HepG2 (cell line): ENCODE data around the gene RTP5. TPM values are rescaled to one million over a fixed set of nuclear protein-coding genes. Genes with fewer than 3 reads are reported as not detected.

Source experiments
- ATAC-seq: fragments of 200-7000 bp; cut with Tn5 transposase; 3 replicates; pipeline ENCODE4 v1.9.1; 2020; ENCODE audit warnings: mild to moderate bottlenecking, moderate library complexity
- BruUV-seq: library from RNA; stranded (reverse); fragments of 400-500 nt; replicated peaks from 2 replicates; lab custom pipeline; 2021; lab: Mats Ljungman, UMichigan
- CTCF ChIA-PET: fragments of 300-600 bp; formaldehyde crosslinking; extraction: SDS; loops from one replicate; lab custom pipeline; 2021; ENCODE audit warnings: low total read pairs, inconsistent platforms, low intra/inter-chr PET ratio; lab: Yijun Ruan, JAX
- POLR2A ChIA-PET: fragments of 350-600 bp; sonication (Branson Sonifier 250); formaldehyde crosslinking; loops from one replicate; lab custom pipeline; 2020; ENCODE audit warnings: antibody characterized with exemption, inconsistent platforms; lab: Yijun Ruan, JAX
- DNase-seq: peaks from one replicate; pipeline ENCODE4 v3.0.0-alpha.2; 2015; ENCODE audit warnings: low spot score
- FAIRE-seq: peaks from 3 replicates; lab custom pipeline; 2011; peaks lifted over from hg19 to GRCh38; lab: Jason Lieb, UNC
- H2AFZ ChIP-seq: one replicate; pipeline ENCODE4 v1.6.1; 2011; ENCODE audit warnings: low read length, inconsistent platforms
- H3K27ac ChIP-seq: fragments of 300-600 bp; 3 replicates; pipeline ENCODE4 v1.8.0; 2011; ENCODE audit warnings: mixed run types, mild to moderate bottlenecking, mixed read lengths, low read length, inconsistent platforms; ENCODE audit not compliant: insufficient read depth; ENCODE audit errors: extremely low read length
- H3K27me3 ChIP-seq, 2 experiments: fragments of 200-600 bp in 1 of 2; 2 replicates in 1 of 2; 3 replicates in 1 of 2; pipeline versions ENCODE4 v1.6.0 to v1.8.0; 2011; ENCODE audit warnings: low read length in 2 of 2, mild to moderate bottlenecking in 2 of 2, moderate library complexity in 2 of 2, inconsistent platforms in 1 of 2; ENCODE audit not compliant: insufficient read depth in 2 of 2, control insufficient read depth in 1 of 2
- H3K36me3 ChIP-seq, 2 experiments: fragments of 200-600 bp in 1 of 2; replicated peaks in 1 of 2; 2 replicates in 1 of 2; 3 replicates in 1 of 2; pipeline versions ENCODE4 v1.5.1 to v1.8.0; 2011; ENCODE audit warnings: low read length in 2 of 2, inconsistent platforms in 1 of 2; ENCODE audit not compliant: insufficient read depth in 2 of 2, control insufficient read depth in 1 of 2
- H3K4me1 ChIP-seq: 2 replicates; pipeline ENCODE4 v1.5.1; 2012; ENCODE audit warnings: low read length, inconsistent platforms; ENCODE audit not compliant: insufficient read depth
- H3K4me2 ChIP-seq: 2 replicates; pipeline ENCODE4 v1.6.0; 2011; ENCODE audit warnings: low read depth, low read length, inconsistent platforms
- H3K4me3 ChIP-seq, 3 experiments: fragments of 200-600 bp in 1 of 3; sonication (generic), shearing (Covaris generic) in 1 of 3; replicated peaks in 1 of 3; 2 replicates each; pipeline ENCODE4 v1.5.1; 2011 to 2016; ENCODE audit warnings: low read length in 3 of 3, inconsistent platforms in 2 of 3, low read depth in 2 of 3, mild to moderate bottlenecking in 2 of 3, control low read depth in 1 of 3, mixed read lengths in 1 of 3; ENCODE audit not compliant: insufficient read depth in 1 of 3
- H3K79me2 ChIP-seq: one replicate; pipeline ENCODE4 v1.6.1; 2011; ENCODE audit warnings: low read length, inconsistent platforms; ENCODE audit not compliant: insufficient read depth
- H3K9ac ChIP-seq: 2 replicates; pipeline ENCODE4 v1.6.0; 2011; ENCODE audit warnings: mild to moderate bottlenecking, low read depth, low read length, inconsistent platforms; ENCODE audit not compliant: insufficient read depth
- H3K9me3 ChIP-seq: 2 replicates; pipeline ENCODE4 v1.5.1; 2012; ENCODE audit warnings: mild to moderate bottlenecking, low read length
- H4K20me1 ChIP-seq: 2 replicates; pipeline ENCODE4 v1.6.0; 2011; ENCODE audit warnings: inconsistent platforms, mild to moderate bottlenecking, low read length, moderate library complexity; ENCODE audit not compliant: insufficient read depth
- GFI1 ChIP-seq: sonication (generic); formaldehyde crosslinking; IDR thresholded peaks from 2 replicates; pipeline ENCODE4 v1.5.0; 2020; ENCODE audit warnings: missing genetic modification reagents, mild to moderate bottlenecking, borderline replicate concordance
- RARG ChIP-seq: sonication (generic); formaldehyde crosslinking; IDR thresholded peaks from 2 replicates; pipeline ENCODE4 v1.4.0; 2020; ENCODE audit warnings: low read depth, mild to moderate bottlenecking, missing genetic modification reagents
- TBX3 ChIP-seq: fragments of 450-650 bp; IDR thresholded peaks from 2 replicates; pipeline ENCODE4 v1.6.1; 2017; ENCODE audit warnings: antibody characterized with exemption, mild to moderate bottlenecking, inconsistent platforms, borderline replicate concordance
- THAP11 ChIP-seq: IDR thresholded peaks from 2 replicates; pipeline ENCODE4 v1.6.1; 2016; ENCODE audit warnings: missing biosample characterization, missing genetic modification reagents
- ZBTB20 ChIP-seq: sonication (generic); formaldehyde crosslinking; IDR thresholded peaks from 2 replicates; pipeline ENCODE4 v1.8.1; 2023; ENCODE audit warnings: missing genetic modification reagents, low read depth, mild to moderate bottlenecking, borderline replicate concordance
- ZNF333 ChIP-seq: sonication (generic); formaldehyde crosslinking; IDR thresholded peaks from 2 replicates; pipeline ENCODE4 v1.4.0; 2020; ENCODE audit warnings: mild to moderate bottlenecking, missing genetic modification reagents, borderline replicate concordance
- WGBS: methylation state at CpG from one replicate; pipeline ENCODE4 v1.1.6; 2017; ENCODE audit warnings: low lambda C conversion rate; 5-methylcytosine and 5-hydroxymethylcytosine counted together
- in situ Hi-C: cut with HindIII; loops from 2 replicates; pipeline ENCODE4 v1.10.0; 2017; ENCODE audit warnings: low pct_unique_long_range_greater_than_20kb; ENCODE audit not compliant: extremely low pct_ligation_motif_present
- intact Hi-C: fragments of 100-400 bp; cut with micrococcal nuclease; formaldehyde crosslinking; loops from one replicate; pipeline ENCODE4 v1.10.0; 2022; ENCODE audit not compliant: unreplicated experiment
- polyA plus RNA-seq, 8 experiments: library from polyadenylated mRNA; depleted of rRNA in 3 of 8; stranded (reverse) in 7 of 8; unstranded in 1 of 8; fragments of >200 nt; fragmentation: Illumina TruSeq in 4 of 8; extraction: Trizol in 4 of 8; gene quantifications; 2 replicates each; pipeline versions ENCODE4 v1.2.1 to v1.2.3, GENCODE V29; 2011 to 2016; ENCODE audit warnings: low read depth in 4 of 8, missing spikeins in 1 of 8, mixed read lengths in 1 of 8; ENCODE audit not compliant: insufficient read depth in 1 of 8
- total RNA-seq, 5 experiments: library from RNA; depleted of rRNA; stranded (reverse); fragments of >200 nt; fragmentation: Illumina TruSeq; extraction: Trizol; gene quantifications; 2 replicates each; pipeline ENCODE4 v1.2.3, GENCODE V29; 2016; ENCODE audit warnings: low read depth in 1 of 5
- TF ChIP-seq, protein P1 (sequence below): IDR thresholded peaks from 2 replicates; pipeline ENCODE4 v1.6.1; 2016; ENCODE audit warnings: missing biosample characterization, missing genetic modification reagents, low read depth

The RTP5 gene
- total and polyA plus RNA-seq, 2 of the 13 experiments (the other 11 are each of a cell fraction or from before 2014, with no cell fraction given): not detected

DNA sequence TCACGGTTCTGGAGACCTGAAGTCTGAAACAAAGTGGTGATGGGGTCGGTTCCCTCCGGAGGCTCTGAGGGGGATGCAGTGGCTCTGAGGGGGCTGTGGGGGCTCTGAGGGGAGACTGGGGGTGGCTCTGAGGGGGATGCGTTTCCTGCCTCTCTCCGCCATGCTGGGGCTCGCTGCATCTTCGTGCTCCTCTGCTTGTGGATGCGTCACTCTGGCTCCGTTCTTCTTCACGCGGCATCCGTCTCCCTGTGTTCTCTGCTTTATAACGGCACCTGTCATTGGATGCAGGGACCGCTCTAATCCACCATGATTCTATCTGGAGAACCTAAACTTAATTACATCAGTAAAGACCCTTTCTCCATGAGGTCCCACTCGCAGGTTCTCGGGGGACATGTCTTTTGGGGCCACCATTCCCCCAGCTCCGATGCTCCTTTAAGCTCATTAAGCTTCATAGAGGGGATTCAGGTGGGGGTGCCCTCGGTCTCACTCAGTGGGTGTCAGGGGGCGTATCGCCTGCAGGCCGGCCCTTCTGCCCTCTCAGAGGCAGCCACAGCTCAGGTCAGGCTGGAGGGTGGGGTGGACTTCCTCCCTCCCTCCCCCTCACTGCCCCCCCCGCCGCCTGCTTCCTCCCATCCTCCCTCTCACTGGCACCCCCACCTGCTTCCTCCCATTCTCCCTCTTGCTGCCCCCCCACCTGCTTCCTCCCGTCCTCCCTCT, 18.4 kb downstream of the RTP5 start:
- H3K4me3 ChIP-seq: no peak overlapping the region
- no peak overlapping the region for H2AFZ ChIP-seq
- in situ Hi-C loops (no loop called here), intact Hi-C loops (no loop called here)
- POLR2A ChIA-PET: no interaction called here
- H3K9ac ChIP-seq: no peak overlapping the region
- CTCF ChIA-PET: no interaction called here
- peaks cover 8 to 62% of the 10 kb centered on the region in 2 experiments; a peak in 4 of 5 replicates for H3K27me3 ChIP-seq
- no peaks in the 10 kb centered on the region for H3K9me3 ChIP-seq
- no peak overlapping the region for H3K4me2 ChIP-seq
- no peak for DNase-seq
- no peak for ATAC-seq
- no peaks in the 10 kb centered on the region for H3K79me2 ChIP-seq
- FAIRE-seq: no peak
- peaks cover 19% of the 10 kb centered on the region for H3K4me1 ChIP-seq
- BruUV-seq: no TSS peak
- TF ChIP-seq RARG (CRISPR knock-in tag) (no peak), TBX3 (no peak), ZNF333 (CRISPR knock-in tag) (no peak), GFI1 (no peak), ZBTB20 (no peak)
- TF ChIP-seq, protein P1, sequence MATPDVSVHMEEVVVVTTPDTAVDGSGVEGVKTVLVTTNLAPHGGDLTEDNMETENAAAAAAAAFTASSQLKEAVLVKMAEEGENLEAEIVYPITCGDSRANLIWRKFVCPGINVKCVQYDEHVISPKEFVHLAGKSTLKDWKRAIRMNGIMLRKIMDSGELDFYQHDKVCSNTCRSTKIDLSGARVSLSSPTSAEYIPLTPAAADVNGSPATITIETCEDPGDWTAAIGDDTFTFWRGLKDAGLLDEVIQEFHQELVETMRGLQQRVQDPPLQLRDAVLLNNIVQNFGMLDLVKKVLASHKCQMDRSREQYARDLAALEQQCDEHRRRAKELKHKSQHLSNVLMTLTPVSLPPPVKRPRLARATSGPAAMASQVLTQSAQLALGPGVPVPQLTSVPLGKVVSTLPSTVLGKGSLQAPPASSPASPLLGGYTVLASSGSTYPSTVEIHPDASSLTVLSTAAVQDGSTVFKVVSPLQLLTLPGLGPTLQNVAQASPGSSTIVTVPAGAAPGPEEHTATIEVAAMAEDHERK (CRISPR knock-in tag): no peak
- H3K36me3 ChIP-seq: no peaks in the 10 kb centered on the region
- WGBS: 62% methylated on average over 22 of the region's 24 CpGs
- H3K27ac ChIP-seq: no peak overlapping the region
- H4K20me1 ChIP-seq: no peaks in the 10 kb centered on the region

DNA sequence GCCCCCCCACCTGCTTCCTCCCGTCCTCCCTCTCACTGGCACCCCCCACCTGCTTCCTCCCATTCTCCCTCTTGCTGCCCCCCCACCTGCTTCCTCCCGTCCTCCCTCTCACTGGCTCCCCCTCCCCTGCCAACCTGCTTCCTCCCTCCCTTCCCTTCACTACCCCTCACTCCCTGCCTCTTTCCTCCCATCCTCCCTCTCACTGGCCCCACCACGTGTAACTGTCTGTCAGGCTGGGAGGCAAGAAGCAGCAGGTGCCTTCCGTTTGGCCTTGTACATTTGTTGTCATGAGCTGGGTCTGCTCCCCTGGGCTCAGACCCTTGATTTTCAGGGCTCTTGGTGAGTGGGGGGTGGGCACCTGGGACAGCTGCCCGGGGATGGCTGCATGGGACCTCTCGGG, 19.1 kb downstream of the RTP5 start:
- H4K20me1 ChIP-seq: no peaks in the 10 kb centered on the region
- H3K27me3 ChIP-seq: peaks cover 9 to 66% of the 10 kb centered on the region in 2 experiments; a peak in 3 of 5 replicates
- ChIA-PET CTCF (no interaction called here), POLR2A (no interaction called here)
- H2AFZ ChIP-seq: no peak overlapping the region
- no peak overlapping the region for H3K27ac ChIP-seq
- H3K9me3 ChIP-seq: no peaks in the 10 kb centered on the region
- no peaks in the 10 kb centered on the region for H3K36me3 ChIP-seq
- BruUV-seq: no TSS peak
- H3K4me1 ChIP-seq: peaks cover 17% of the 10 kb centered on the region
- no peak for FAIRE-seq
- ATAC-seq: no peak
- H3K4me3 ChIP-seq: no peak overlapping the region
- no peak overlapping the region for H3K9ac ChIP-seq
- H3K79me2 ChIP-seq: no peaks in the 10 kb centered on the region
- in situ Hi-C loops: no loop called here
- intact Hi-C loops: no loop called here
- no peak overlapping the region for H3K4me2 ChIP-seq
- 27% methylated on average over 6 of the region's 6 CpGs for WGBS
- TF ChIP-seq THAP11 (CRISPR knock-in tag): no peak
- no peak for DNase-seq
